ENCODE results near the gene LZTFL1. TPM values are rescaled to one million over a fixed set of nuclear protein-coding genes. Genes with fewer than 3 reads are reported as not detected.

The LZTFL1 gene
- total and polyA plus RNA-seq, 12 donors: 2.6 to 12.2 (median 7.6) TPM

DNA sequence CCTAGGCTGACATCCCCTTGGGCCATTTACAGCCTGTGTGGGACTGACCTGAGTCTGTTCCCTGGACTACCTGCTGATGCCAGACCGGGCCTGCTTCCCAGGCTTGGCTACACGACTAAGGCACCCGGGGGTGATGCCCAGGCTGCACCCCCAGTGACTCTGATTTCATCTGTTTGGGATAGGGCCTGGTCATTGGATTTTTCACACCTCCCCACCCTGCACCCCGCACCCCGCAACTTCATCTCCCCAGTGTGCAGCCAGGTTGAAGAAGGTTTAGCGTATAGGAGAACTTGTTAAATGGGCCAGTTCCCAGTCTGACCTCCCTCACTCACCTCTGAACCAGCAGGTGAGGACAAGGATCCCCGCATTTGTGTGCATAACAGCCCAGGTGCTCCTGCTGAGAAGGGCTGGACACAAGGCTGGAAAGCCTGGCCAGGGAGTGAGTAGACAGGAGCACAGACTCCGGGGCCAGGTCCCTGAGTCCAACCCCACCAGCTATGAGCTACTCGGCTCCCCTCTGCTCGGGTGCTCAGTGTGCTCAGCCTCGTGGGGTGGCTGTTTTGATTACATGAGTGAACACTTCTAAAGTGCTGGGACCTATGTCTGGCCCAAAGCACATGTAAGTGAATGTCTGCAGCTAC lies 64.1 kb downstream of the LZTFL1 start:
- no peaks in the 10 kb centered on the region for H3K36me3 ChIP-seq
- DNase-seq (no peak), ATAC-seq (no peak)
- no peak overlapping the region for H3K4me3 ChIP-seq
- 84 to 88% methylated on average over 11 of the region's 11 CpGs for WGBS, 2 donors
- H3K27ac ChIP-seq: no peak overlapping the region
- TF ChIP-seq, protein P1, sequence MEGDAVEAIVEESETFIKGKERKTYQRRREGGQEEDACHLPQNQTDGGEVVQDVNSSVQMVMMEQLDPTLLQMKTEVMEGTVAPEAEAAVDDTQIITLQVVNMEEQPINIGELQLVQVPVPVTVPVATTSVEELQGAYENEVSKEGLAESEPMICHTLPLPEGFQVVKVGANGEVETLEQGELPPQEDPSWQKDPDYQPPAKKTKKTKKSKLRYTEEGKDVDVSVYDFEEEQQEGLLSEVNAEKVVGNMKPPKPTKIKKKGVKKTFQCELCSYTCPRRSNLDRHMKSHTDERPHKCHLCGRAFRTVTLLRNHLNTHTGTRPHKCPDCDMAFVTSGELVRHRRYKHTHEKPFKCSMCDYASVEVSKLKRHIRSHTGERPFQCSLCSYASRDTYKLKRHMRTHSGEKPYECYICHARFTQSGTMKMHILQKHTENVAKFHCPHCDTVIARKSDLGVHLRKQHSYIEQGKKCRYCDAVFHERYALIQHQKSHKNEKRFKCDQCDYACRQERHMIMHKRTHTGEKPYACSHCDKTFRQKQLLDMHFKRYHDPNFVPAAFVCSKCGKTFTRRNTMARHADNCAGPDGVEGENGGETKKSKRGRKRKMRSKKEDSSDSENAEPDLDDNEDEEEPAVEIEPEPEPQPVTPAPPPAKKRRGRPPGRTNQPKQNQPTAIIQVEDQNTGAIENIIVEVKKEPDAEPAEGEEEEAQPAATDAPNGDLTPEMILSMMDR (IDR thresholded peaks at IDR 0.05): no peak
- intact Hi-C loops (cut with DNase I): loop anchor here in 1 of 10 donors (1.0 kb wide), 1 partner anchor 26 kb away; no protein-coding TSS in a partner anchor
- H3K27me3 ChIP-seq: no peaks in the 10 kb centered on the region
- peaks cover 0 to 7% (median 0%) of the 10 kb centered on the region in 9 donors for H3K4me1 ChIP-seq
- no peaks in the 10 kb centered on the region for H3K9me3 ChIP-seq

DNA sequence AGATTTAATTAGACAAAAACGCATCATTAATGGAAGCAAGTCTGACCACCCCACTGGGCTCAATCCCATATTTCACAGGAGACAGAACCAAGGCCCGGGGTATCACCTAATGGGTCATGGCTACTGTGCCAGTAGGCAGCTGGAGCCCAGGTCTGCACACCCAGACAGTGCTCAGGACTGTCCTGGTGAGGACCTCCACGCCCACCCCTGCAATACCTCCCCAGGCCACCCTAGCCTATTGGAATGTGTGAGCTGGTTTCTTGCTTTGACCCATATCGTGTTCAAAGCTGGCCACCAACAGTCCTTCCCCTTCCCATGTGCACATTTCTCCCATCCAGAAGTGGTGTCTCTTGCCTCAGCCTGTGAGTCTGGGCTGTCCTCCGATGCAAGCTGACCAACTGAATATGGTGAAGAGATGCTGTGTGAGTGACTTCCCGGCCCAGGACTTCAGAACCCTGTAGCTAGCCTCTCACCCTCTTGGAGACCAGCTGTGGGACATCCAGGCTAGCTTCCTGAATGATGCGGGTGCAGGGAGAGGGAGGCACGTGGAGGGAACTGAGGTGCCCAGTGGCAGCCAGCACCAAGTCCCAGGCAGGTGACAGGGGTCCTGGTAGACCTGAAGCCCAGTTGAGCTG lies 64.7 kb downstream of the LZTFL1 start:
- H3K9me3 ChIP-seq: no peaks in the 10 kb centered on the region
- H3K27ac ChIP-seq: no peak overlapping the region
- 86 to 89% methylated on average over 8 of the region's 8 CpGs for WGBS, 2 donors
- no peak overlapping the region for H3K4me3 ChIP-seq
- peaks cover 0 to 7% (median 0%) of the 10 kb centered on the region in 9 donors for H3K4me1 ChIP-seq
- TF ChIP-seq, protein P1 (IDR thresholded peaks at IDR 0.05): no peak
- no peak for ATAC-seq
- DNase-seq: no peak
- intact Hi-C loops (cut with DNase I): no loop called here
- no peaks in the 10 kb centered on the region for H3K27me3 ChIP-seq
- H3K36me3 ChIP-seq: no peaks in the 10 kb centered on the region

DNA sequence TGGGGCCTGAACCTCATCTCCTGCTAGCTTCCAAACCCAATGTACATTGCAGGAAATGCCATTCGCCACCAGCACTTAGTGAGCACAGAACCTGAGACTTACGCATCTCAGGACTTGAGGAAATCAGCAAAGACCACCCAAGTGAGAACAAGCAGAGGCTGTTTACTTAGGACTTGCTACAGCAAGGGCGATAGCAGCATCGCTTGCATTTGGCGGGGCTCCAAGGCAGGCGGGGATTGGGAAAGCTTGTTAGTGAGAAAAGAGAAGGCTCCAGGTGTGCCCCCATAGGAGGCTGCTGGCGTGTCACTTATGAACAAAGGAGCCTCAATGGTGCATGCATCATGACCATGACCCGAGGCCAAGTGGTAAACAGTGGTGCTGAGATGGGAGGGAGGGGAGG lies 65.3 kb downstream of the LZTFL1 start:
- DNase-seq (no peak), ATAC-seq (no peak)
- Histone ChIP-seq H3K36me3 (no peaks in the 10 kb centered on the region), H3K27me3 (no peaks in the 10 kb centered on the region), H3K9me3 (no peaks in the 10 kb centered on the region), H3K4me1 (peaks cover 0 to 7% (median 0%) of the 10 kb centered on the region in 9 donors), H3K4me3 (no peak overlapping the region), H3K27ac (no peak overlapping the region)
- WGBS, 2 donors: 51 to 62% methylated on average over 8 of the region's 8 CpGs
- intact Hi-C loops (cut with DNase I): no loop called here
- TF ChIP-seq, protein P1 (IDR thresholded peaks at IDR 0.05): no peak

DNA sequence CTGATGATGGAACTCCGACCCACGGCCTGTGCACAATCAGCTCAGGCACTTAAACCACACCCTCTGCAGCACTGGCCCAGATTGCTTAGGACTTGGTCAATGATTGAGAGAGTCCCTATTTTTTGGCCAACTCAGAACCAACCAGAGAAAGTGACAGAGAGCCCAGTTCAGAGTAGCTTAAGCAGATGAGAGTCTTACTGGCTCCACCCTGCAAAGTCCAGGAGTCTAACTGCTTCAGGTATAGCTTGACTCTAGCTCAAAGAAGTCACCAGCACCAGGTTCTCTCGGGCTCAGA lies 65.7 kb downstream of the LZTFL1 start:
- intact Hi-C loops (cut with DNase I): no loop called here
- WGBS, 2 donors: 58 to 71% methylated on average over 3 of the region's 3 CpGs
- H3K36me3 ChIP-seq: no peaks in the 10 kb centered on the region
- H3K4me1 ChIP-seq: peaks cover 0 to 7% (median 0%) of the 10 kb centered on the region in 9 donors
- ATAC-seq: no peak
- H3K4me3 ChIP-seq: no peak overlapping the region
- DNase-seq: no peak
- H3K27ac ChIP-seq: no peak overlapping the region
- H3K9me3 ChIP-seq: no peaks in the 10 kb centered on the region
- TF ChIP-seq, protein P1 (IDR thresholded peaks at IDR 0.05): no peak
- H3K27me3 ChIP-seq: peaks cover 0 to 2% (median 0%) of the 10 kb centered on the region in 7 donors

Measured in heart right ventricle (tissue), 16 donors.